DMS53 treated with DMSO at 0.1 percent for 48 hours (cell line): ENCODE measurements around the gene PTPN23.
A peak's percentile ranks its signal among the peaks of the same experiment; 100 is the strongest.

Experiments used
- DNase-seq: peaks from one replicate; lab custom pipeline; 2025; ENCODE audit not compliant: unreplicated experiment; lab: John Stamatoyannopoulos, UW

Gene PTPN23

GRCh38 chr3:47419083-47420043, 38.5 kb downstream of the PTPN23 start:
- DNase-seq, result no peak

GRCh38 chr3:47420044-47420430, 39.2 kb downstream of the PTPN23 start:
- no peak for DNase-seq

DNA sequence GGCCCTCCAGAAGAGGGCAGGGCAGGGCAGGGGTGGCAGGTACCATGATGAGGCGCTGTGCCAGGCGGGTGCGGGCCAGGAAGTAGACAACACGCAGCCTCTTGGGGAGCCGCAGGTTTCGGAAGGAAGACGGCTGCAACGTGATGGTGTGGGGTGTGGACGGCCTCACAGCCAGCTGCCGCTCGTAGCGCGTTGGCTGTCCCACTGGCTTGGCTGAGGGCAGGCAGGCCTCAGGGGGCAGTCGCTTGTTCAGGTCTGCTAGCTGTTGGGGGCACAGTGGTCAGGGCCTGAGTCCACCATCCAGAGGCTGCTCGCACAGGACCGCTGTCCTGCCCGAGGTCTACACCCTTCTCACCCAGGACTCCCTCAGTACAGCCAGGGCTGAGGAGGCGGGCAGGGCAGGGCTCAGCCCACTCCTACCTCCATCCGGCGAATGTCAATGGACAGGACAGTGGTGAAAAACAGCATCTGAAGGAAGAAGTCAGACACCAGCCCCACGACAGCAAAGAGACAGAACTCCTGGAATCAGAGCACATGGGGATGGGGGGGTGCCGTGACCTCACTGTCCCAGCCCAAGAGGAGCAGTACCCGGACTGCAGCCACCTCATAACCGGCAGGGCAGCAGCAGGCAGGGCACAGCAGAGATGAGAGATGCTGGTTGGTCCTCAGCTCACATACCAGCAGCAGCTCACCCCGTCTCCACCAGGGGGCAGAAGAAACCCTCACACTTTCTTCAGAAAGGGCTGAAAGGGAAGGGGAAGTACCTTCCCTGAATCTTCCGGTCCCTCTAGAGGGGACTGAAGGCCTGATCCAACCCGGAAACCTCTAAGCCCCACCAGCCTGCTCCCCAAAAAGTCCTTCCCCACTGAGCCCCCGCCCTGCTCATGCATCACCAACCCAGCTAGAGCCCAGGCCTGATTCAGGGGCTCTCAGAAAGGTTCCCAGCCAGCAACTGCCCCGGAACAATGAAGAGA, 40.0 kb downstream of the PTPN23 start:
- peak; percentile 24 for DNase-seq

DNA sequence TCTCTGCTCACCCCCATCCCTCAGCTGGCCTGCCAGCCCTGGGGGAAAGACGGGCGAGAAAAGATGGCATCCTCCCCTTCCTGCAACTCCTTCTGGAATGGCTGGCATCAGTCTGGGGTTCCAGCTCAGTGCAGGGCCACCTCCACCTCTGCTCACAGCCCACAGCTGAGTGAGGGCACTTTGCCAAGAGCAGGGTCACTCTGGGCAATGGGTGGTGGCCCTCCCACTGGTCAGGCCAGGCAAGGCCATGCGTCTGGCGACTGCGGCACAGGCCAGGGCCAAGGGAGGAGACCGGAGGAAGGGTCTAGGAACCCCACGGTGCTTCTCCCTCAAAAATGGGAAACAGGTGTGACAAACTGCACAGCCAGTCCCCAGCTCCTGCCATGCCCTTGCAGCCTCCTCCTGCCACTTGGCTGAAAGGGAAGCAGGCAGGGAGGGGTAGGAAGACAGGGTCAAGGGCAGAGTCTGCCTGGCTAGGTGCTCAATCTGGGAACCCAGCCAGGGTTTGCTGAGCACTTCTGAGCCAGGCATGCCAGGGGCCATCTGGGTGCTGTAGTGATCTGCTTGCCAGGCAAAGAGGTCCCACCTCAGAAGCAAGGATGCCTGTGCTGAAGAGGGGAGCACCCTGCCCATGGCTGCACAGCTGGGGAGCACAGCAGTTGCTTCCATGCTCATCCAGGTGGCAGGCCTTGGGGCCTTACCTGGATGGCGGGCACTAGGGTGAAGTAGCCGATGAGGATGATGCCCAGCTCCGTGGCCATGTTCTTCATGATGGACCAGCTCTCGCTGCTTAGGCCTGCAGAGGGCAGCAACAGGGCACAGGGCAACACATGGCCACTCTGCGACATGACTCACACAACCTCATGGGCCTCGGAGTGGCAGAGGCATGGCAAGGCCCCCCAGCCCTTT, 41.2 kb downstream of the PTPN23 start:
- no peak for DNase-seq

GRCh38 chr3:47422743-47423142, 41.9 kb downstream of the PTPN23 start:
- DNase-seq, result no peak

- DNase-seq, result no peak
Observed at GRCh38 chr3:47423548-47424145, 42.8 kb downstream of the PTPN23 start.

DNA sequence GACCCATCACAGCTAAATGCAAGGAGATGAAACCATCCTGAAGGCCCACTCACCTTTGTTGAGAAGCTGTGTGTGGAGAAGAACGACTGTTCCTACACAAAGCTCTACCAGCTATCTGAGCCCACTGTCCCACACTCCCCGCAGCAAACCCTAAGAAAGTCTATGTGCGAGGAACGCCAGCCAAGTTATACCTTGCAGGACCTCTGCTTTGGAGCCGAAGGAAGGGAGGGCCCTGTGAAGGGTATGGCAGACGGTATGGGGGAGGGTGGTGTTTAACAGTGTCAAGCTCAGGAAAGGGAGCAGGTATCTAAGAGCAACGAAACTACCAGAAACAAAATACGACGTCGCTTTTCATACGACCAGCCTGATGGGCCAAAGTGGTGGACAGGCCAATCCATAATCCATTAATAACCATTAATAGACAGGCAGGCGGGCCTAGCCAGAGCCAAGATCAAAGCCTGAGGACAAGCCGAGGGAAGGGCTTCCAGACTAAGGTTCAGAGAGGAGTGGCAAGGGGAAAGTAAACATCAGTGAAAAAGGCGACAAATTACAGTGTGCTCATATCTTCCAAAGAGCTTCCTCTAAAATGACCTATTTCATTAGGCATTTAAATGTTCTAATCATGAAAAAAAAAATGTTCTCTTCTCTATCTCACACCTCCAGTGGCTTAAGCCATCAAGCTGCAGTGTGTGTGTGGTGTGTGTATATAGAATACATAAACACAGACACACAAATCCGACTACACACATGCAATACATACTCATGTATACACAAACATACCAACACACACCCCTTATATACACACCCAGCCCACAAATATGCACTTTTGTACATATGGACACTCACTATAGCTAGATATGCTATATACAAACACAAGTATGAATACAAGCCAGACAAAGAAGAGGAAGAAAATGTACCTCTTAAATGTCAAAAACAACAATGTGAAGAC, 43.9 kb downstream of the PTPN23 start:
- no peak for DNase-seq

- DNase-seq, result no peak
Observed at GRCh38 chr3:47425383-47425778, 44.6 kb downstream of the PTPN23 start.

GRCh38 chr3:47425959-47426358, 45.1 kb downstream of the PTPN23 start:
- no peak for DNase-seq

- DNase-seq, result no peak
Observed at GRCh38 chr3:47427866-47428265, 47.0 kb downstream of the PTPN23 start.

DNA sequence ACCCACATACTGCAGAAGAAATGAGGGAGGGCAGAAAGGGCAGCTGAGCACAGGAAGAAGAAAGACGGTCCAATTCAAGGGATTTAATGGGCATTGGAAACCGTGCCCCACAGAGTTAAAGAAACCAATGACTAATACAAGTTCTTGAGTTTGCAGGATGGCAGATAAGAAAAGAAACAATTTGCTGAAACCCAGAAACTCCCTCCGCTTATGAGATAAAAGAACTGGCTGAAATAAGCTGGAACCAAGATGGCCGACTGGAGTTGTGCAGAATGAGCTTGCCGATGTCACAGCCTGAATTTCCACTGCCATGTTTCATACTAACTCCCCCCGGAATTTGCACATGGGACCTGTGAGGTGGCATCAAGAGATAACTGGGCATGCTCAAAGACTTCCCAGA, 47.8 kb downstream of the PTPN23 start:
- no peak for DNase-seq

DNA sequence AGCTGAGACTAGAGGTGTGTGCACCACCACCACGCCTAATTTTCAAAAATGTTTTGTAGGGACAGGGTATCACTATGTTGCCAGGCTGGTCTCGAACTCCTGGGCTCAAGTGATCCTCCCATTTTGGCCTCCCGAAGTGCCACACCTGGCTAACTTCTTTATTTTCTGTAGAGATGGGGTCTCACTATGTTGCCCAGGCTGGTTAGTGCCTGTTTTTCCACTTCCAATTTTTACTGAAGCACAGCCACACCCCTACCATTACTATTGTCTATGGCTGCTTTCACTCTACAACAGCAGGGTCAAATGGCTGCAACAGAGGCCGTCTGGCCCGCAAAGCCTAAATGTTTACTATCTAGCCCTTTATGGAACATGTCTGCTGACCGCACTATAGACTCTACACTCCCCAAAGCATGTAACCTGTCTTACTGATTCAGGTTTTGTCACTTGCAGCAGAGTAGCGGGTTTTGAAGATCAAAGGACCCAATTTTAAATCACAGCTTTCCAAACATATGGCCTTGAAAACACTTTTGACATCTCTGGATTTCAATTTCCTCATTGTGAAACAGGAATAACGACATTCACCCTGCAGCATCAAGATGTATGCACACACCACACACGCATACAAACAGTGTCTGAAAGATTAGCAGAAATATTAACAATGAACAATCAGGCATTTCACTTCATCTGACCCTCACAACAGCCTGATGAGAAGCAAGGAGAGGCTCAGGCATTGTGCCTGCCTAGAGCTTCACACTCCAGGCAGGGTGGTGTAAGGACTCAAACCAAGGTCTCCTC, 48.9 kb downstream of the PTPN23 start:
- no peak for DNase-seq

- no peak for DNase-seq
Observed at GRCh38 chr3:47430606-47431005, 49.8 kb downstream of the PTPN23 start.

DNA sequence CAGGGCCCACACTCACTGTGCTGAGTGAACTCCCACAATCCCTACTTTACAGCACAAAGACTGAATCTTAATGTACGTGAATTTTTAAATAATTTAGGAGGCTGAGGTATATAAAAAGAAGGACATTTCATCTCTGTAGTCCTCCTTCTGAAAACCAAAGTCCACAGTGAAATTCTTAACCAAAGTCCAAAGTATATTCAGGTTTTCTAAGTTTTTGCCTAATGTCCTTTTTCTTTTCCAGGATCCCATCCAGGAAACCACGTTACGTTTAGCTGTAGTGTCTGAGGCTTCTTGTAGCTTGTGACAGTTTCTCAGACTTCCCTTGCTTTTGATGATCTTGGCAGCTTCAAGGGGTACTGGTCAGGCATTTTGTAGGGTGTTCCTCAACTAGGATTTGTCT, 50.4 kb downstream of the PTPN23 start:
- no peak for DNase-seq

DNA sequence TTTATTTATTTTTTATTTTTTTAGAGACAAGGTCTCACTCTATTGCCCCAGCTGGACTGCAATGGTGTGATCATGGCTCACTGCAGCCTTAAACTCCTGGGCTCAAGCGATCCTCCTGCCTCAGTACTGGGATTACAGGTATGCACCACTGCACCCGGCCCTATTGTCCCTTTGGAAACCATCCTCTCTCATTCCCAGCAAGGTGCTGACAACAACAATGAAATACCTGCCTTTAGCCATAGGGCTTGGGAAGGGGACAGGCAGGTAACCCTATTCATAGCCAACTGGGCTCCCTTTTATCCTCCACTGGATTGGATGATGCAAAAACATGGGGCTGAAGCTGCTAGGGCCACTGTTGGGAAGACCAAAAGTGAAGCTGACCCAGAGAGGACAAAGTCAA, 51.9 kb downstream of the PTPN23 start:
- DNase-seq, result no peak

DNA sequence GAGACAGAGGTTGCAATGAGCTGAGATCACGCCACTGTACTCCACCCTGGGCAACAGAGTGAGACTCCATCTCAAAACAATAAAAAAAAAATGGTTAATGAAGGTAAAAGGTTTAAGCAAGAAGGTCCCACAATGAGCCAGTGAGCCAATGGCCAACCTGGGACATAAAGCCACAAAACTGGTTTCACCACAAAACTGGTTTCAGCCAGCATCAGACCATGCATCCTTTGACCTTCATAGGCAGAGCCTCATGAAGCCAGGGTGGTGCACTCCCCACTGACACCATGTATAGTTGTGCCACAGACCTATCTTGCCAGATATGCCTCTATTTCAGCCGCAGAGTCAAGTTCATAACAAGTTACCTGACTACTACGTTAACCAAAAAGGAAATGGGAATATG, 53.0 kb downstream of the PTPN23 start:
- DNase-seq, result peak; percentile 5

DNA sequence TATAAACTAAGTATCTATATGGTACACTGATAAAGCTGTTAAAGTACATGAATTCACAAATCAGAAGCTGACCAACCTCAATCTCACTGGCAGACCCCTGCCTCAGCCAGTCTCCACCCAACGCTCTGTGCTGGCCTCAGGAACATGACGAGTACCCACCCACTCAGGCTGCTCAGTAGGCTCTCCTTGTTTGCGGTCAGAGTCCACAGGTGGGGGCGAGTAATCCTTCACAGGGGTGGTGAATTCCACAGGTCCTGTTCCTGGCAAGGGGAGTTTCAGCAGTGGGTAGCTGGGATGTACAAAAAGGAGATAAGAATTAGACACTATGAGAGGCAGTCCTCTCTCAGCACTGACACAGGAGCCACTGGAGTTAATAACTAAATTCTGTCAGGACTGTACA, 54.0 kb downstream of the PTPN23 start:
- DNase-seq, result no peak

DNA sequence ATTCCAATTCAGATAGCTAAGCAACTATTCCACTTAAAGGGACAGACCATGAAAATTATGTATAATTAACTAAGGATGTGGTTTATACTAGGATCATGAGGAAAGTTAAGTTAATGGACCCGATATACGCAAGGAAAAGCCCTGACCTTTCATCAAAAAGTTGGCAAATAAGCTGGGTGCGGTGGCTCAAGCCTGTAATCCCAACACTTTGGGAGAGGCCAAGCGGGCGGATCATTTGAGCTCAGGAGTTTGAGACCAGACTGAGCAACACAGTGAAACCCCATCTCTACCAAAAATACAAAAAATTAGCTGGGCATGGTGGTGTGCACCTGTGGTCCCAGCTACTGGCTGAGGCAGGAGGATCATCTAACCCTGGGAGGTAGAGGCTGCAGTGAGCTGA, 55.4 kb downstream of the PTPN23 start:
- no peak for DNase-seq
